ENCODE measurements around the gene DLG2. TPM values are rescaled to one million over a fixed set of nuclear protein-coding genes. Genes with fewer than 3 reads are reported as not detected.
"Not testable (repeated sequence)": the region's sequence is repeated elsewhere in the genome, so short reads cannot be mapped to it uniquely, and the experiment has no call there.

Gene DLG2
- polyA plus RNA-seq, 3 donors = 0.24 to 0.39 TPM; not detected in 1

GRCh38 chr11:84788220-84788619 lies 838.9 kb downstream of the DLG2 start:
- no peak overlapping the region for H2AFZ ChIP-seq (ENCODE audit: insufficient read depth, low read depth, low read length, poor library complexity, severe bottlenecking)
- Mint-ChIP-seq H3K4me3 (no peak overlapping the region), H3K36me3 (no peaks in the 10 kb centered on the region), H3K4me1 (no peaks in the 10 kb centered on the region), H3K27me3 (ENCODE audit: low read depth in 3 of 3) (no peaks in the 10 kb centered on the region), H3K9me3 (peaks cover 0 to 3% (median 1%) of the 10 kb centered on the region in 7 donors), H3K27ac (no peak overlapping the region)
- TF ChIP-seq, protein P1, sequence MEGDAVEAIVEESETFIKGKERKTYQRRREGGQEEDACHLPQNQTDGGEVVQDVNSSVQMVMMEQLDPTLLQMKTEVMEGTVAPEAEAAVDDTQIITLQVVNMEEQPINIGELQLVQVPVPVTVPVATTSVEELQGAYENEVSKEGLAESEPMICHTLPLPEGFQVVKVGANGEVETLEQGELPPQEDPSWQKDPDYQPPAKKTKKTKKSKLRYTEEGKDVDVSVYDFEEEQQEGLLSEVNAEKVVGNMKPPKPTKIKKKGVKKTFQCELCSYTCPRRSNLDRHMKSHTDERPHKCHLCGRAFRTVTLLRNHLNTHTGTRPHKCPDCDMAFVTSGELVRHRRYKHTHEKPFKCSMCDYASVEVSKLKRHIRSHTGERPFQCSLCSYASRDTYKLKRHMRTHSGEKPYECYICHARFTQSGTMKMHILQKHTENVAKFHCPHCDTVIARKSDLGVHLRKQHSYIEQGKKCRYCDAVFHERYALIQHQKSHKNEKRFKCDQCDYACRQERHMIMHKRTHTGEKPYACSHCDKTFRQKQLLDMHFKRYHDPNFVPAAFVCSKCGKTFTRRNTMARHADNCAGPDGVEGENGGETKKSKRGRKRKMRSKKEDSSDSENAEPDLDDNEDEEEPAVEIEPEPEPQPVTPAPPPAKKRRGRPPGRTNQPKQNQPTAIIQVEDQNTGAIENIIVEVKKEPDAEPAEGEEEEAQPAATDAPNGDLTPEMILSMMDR (IDR thresholded peaks at IDR 0.05) = no peak
- H3K4me3 ChIP-seq (replicated peaks in 1 of 3; ENCODE audit: low read depth in 2 of 3, low read length in 3 of 3) = no peak overlapping the region
- DNase-seq = no peak
- no peaks in the 10 kb centered on the region for H3K9me3 ChIP-seq (replicated peaks in 1 of 2; ENCODE audit: control insufficient read depth in 1 of 2, insufficient read depth in 1 of 2, low read length in 2 of 2)
- no peaks in the 10 kb centered on the region for H3K4me1 ChIP-seq (ENCODE audit: control insufficient read depth in 1 of 2, insufficient read depth in 2 of 2, low read length in 2 of 2)
- H3K27me3 ChIP-seq (ENCODE audit: control insufficient read depth in 2 of 2, insufficient read depth in 2 of 2, low read length in 2 of 2) = no peaks in the 10 kb centered on the region
- no peak overlapping the region for H3K9ac ChIP-seq (ENCODE audit: insufficient read depth, low read length, poor library complexity, severe bottlenecking)
- H3K79me2 ChIP-seq (ENCODE audit: insufficient read depth, low read length) = no peaks in the 10 kb centered on the region
- H4K20me1 ChIP-seq (ENCODE audit: insufficient read depth, low read length) = no peaks in the 10 kb centered on the region
- intact Hi-C loops (cut with micrococcal nuclease) = no loop called here
- H3K36me3 ChIP-seq (replicated peaks in 1 of 2; ENCODE audit: control insufficient read depth in 1 of 2, insufficient read depth in 2 of 2, low read length in 2 of 2) = no peaks in the 10 kb centered on the region
- WGBS (ENCODE audit: insufficient coverage) = no CpG with 5 or more reads among the region's 4 CpGs
- H3K27ac ChIP-seq (ENCODE audit: low read depth in 1 of 2, low read length in 2 of 2) = no peak overlapping the region
- no peak overlapping the region for H3K4me2 ChIP-seq (replicated peaks; ENCODE audit: extremely low read depth, low read length, poor library complexity, severe bottlenecking)

DNA sequence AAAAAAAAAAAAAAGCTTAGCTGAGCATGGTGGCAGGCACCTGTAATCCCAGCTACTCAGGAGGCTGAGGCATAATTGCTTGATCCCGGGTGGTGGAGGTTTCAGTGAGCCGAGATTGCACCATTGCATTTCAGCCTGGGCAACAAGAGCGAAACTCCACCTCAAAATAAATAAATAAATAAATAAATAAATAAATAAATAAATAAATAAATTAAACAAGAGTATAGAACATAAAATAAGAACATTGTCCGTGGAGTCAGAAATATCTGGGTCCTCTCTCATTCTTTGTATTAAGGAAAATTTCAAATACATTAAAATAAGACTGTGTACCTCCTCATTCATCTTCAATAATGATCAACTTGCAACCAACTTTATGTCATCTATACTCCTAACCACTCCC lies 843.0 kb downstream of the DLG2 start:
- H3K79me2 ChIP-seq (ENCODE audit: insufficient read depth, low read length); H3K4me2 ChIP-seq (replicated peaks; ENCODE audit: extremely low read depth, low read length, poor library complexity, severe bottlenecking); H3K36me3 Mint-ChIP-seq; H3K27me3 ChIP-seq (ENCODE audit: control insufficient read depth in 2 of 2, insufficient read depth in 2 of 2, low read length in 2 of 2); H3K4me1 Mint-ChIP-seq; H3K4me3 Mint-ChIP-seq; intact Hi-C loops (cut with micrococcal nuclease); H3K36me3 ChIP-seq (replicated peaks in 1 of 2; ENCODE audit: control insufficient read depth in 1 of 2, insufficient read depth in 2 of 2, low read length in 2 of 2); H2AFZ ChIP-seq (ENCODE audit: insufficient read depth, low read depth, low read length, poor library complexity, severe bottlenecking); H3K4me1 ChIP-seq (ENCODE audit: control insufficient read depth in 1 of 2, insufficient read depth in 2 of 2, low read length in 2 of 2); H3K4me3 ChIP-seq (replicated peaks in 1 of 3; ENCODE audit: low read depth in 2 of 3, low read length in 3 of 3); DNase-seq; H3K9me3 ChIP-seq (replicated peaks in 1 of 2; ENCODE audit: control insufficient read depth in 1 of 2, insufficient read depth in 1 of 2, low read length in 2 of 2); H3K27ac ChIP-seq (ENCODE audit: low read depth in 1 of 2, low read length in 2 of 2); H4K20me1 ChIP-seq (ENCODE audit: insufficient read depth, low read length); H3K9ac ChIP-seq (ENCODE audit: insufficient read depth, low read length, poor library complexity, severe bottlenecking); H3K9me3 Mint-ChIP-seq; H3K27me3 Mint-ChIP-seq (ENCODE audit: low read depth in 3 of 3); H3K27ac Mint-ChIP-seq: not testable (repeated sequence)
- whole genome bisulfite sequencing (ENCODE audit: insufficient coverage) = no CpG with 5 or more reads among the region's 4 CpGs

Data from CD14-positive monocyte (primary cell).